Stimulated activated CD8-positive, alpha-beta memory T cell treated with anti-CD3 and anti-CD28 coated beads, Interleukin-7, amount 100 ng/mL, for 24 hours (primary cell): ENCODE measurements around the gene CCNL1.
"Not testable (repeated sequence)": the region's sequence is repeated elsewhere in the genome, so short reads cannot be mapped to it uniquely, and the experiment has no call there.

Experiments used
- DNase-seq: peaks from one replicate; pipeline ENCODE4 v3.0.0-alpha.2; 2020; ENCODE audit warnings: low read depth

CCNL1 gene

DNA sequence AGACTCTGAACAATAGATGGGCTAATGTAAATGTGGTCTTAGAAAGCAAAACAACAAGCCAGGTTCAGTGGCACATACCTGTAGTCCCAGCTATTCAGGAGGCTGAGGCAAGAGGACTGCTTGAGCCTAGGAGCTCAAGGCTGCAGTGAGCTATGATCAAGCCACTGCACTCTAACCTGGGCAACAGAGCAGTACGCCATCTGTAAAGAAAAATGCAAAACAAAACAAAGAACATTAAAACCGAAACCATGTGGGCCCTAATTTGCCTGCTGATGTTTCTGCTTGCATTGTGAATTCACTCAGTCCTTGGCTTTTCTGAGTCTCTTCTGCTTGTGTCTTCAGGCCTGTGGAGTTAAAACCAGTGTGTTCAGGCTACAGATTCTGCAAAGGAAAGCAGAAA lies 56.7 kb downstream of the CCNL1 start:
- DNase-seq: no peak

DNA sequence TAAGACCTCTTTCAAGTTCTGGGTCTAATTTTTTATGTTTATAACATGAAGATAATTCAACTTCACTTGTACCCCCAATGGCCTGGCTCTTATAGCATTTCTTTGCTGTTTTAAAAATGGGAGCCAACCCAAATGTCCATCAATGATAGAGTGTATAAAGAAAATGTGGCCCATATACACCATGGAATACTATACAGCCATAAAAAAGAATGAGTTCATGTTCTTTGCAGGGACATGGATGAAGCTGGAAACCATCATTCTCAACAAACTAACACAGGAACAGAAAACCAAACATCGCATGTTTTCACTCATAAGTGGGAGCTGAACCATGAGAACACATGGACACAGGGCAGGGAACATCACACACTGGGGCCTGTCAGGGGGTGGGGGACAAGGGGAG lies 57.4 kb downstream of the CCNL1 start:
- not testable (repeated sequence) for DNase-seq

DNA sequence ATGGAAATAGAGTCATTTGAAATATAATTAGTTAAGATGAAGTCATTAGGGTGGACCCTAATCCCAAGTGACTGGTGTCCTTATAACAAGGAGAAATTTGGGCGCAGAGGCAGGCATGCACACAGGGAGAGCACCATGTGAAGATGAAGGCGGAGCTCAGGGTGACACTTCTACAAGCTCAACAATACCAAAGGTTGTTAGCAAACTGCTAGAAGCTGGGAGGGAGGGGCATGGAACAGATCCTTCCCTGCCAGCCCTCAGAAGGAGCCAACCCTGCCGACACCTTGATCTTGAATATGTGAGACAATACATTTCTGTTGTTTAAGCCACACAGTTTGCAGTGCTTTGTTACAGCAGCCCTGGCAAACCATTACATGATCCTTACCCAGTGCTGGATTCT lies 57.8 kb downstream of the CCNL1 start:
- no peak for DNase-seq

DNA sequence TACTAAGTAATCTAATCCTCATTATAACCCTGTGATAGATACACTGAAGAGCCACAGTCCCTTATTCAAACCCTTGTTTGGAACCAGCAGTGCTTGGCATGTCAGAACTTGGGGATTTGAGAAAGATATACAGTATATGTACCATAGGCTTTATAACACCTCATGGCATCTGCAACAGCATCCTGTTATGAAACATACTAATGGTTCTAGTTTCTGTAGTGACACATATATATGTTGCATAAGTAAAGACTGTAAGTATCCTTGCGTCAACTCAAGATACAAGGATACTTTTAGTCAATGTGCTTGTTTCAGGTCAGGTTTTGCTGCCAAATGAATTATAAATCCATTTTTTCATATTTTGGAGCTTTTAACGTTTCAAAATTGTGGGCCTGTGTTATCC lies 58.5 kb downstream of the CCNL1 start:
- no peak for DNase-seq

DNA sequence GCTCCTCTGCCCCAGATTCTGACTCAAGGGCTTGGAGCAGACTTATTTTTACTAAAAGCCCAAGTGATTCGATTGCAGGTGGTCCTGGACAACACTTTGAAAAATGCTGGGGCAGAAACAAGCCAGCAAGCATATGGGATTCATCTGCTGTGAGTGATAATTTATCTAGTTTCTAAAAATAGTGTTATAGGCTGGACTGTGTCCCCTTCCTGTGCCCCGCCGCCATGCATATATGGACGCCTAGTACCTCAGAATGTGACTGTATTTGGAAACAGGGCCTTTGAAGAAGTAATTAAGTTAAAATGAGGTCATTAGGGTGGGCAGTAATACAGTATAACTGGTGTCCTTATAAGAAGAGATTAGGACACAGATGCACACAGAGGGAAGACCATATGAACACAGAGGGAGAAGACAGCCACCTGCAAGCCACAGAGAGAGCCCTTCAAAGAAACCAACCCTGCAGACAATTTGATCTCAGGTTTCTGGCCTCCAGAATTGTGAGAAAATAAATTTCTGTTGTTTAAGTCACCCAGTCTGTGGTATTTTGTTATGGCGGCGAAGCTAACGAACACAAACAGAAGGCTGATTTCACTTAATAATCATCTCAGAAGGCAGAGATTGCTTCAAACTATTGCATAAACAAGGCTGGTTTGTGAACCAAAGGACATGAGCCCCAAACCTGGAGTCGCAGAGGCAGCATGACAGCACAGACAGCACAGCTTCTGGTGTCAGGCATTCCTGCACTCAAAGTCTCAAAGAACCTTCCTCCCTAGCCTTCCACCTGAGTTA lies 59.1 kb downstream of the CCNL1 start:
- DNase-seq: no peak

DNA sequence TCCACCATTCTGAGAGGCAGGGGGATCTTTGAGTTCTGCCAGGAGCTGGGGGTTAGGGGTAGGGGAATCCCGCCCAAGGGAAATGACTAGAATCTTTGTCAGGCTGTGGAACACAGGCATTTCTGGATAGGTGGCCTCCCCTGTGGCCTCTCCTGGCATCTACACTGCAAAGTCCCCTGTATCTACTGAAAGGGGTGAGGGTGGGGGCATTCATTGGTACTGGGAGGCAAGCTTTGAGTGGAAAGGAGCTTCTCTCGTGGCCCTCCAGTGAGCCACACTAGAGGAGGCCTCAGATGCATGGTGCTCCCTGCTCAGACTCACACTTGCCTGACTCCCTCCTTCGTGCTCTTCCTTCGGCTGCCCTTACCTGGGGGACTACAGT lies 59.9 kb downstream of the CCNL1 start:
- DNase-seq: no peak

DNA sequence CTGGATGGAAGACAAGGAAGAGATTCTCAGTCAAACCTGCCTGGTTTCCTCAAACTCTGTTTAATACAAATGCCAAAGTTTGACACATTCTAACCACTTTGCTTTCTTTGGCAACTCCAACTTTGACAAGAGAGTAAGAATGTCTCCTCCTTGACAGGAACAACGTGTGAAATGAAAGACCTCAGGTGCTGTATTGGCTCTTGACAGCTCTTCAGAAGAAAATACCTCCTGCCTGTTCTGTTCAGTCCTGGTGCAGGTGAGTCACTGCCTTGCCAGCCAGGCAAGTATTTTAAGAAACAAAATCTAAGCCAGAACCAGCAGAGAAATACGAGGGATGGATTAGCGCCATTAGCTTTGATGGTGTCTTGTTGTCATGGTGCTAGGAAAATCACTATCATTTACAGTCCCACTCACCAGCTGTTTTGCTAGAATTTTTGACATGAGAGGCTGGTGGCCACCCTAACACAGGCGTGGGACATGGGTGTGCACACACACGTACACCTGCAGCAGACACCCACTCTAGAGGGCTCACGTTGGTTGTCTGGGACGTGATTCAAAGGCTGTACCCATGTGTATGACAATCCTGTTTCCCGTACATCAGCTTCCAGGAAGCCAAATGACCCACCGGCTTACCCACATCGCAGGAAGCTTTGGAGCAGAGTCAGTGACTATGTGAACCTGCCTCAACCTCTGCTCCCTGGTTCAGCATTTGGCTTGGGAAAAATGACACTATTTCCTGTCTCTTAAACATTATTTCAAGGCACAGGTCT lies 60.4 kb downstream of the CCNL1 start:
- DNase-seq: no peak

DNA sequence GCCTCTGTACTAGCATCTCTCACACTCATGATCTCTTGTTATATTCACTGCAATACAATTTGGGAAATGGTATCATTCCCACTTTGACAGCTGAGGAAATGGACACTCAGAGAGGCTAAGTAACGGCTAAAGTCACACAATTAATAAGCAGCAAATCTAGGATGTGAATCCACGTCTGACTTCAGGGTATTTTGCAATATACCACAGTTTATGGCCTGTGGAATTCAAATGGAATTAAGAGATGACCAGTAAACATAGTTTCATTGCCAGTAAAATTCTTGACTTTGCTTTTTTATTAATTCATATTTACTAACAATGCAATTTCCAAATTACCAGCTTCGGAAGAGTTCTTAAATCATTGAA lies 61.1 kb downstream of the CCNL1 start:
- no peak for DNase-seq

DNA sequence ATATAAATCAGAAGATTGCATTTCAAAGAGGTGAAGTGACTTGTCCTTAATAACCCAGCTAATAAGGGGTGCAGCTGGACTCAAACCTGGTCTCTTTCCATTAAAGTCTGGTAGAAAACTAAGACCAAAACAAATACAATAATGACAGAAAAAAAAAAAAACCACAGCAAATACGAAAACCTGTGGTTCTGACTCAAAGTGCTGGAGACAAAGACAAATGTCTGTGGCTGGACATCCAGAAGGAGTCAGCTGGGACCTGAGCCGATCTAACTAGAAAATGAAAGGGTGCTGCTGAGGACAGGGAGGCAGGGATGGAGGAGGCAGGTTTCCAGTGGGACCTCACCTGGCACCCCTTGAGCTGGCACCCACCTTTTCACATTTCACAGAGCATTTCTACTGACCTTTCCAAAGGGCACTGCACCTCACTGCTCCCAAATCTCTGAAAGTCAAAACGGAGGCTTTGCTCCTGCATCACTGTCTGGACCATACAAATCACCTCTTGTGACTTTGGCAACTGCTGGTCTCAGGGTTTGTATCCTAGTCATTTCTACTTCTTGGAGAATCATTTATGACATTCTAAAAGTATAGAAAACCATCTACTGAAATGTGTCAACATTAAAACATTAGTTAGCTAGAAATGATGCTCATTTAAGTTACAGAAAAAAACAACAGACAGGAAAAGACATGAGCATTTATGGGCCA lies 61.7 kb downstream of the CCNL1 start:
- no peak for DNase-seq
